Liver (tissue), 9 donors: Measurements from ENCODE around the gene HBP1. TPM values are rescaled to one million over a fixed set of nuclear protein-coding genes. Genes with fewer than 3 reads are reported as not detected.

Experiments used
- DNase-seq: peaks from one replicate; pipeline ENCODE4 v3.0.0-alpha.2; 2017; ENCODE audit warnings: low spot score
- H3K27ac ChIP-seq, 2 donors: one replicate each; pipeline ENCODE4 v1.7.0; 2013; ENCODE audit warnings: inconsistent platforms in 2 of 2, low read length in 2 of 2, control low read depth in 1 of 2, low read depth in 1 of 2, mild to moderate bottlenecking in 1 of 2
- H3K27me3 ChIP-seq, 4 donors: one replicate each; pipeline versions ENCODE4 v1.6.1 to v1.7.0; 2013; ENCODE audit warnings: low read length in 3 of 4, inconsistent platforms in 1 of 4, mild to moderate bottlenecking in 1 of 4, moderate library complexity in 1 of 4; ENCODE audit not compliant: control insufficient read depth in 4 of 4, insufficient read depth in 4 of 4
- H3K36me3 ChIP-seq, 4 donors: one replicate each; pipeline versions ENCODE4 v1.6.1 to v1.7.0; 2013; ENCODE audit warnings: low read length in 3 of 4, mild to moderate bottlenecking in 3 of 4, low read depth in 1 of 4, moderate library complexity in 1 of 4; ENCODE audit not compliant: control insufficient read depth in 4 of 4, insufficient read depth in 3 of 4
- H3K4me1 ChIP-seq, 4 donors: one replicate each; pipeline versions ENCODE4 v1.6.1 to v1.7.0; 2013; ENCODE audit warnings: low read length in 3 of 4, mild to moderate bottlenecking in 3 of 4, moderate library complexity in 1 of 4; ENCODE audit not compliant: control insufficient read depth in 4 of 4, insufficient read depth in 4 of 4
- H3K4me3 ChIP-seq, 3 donors: one replicate each; pipeline versions ENCODE4 v1.6.1 to v1.7.0; 2013; ENCODE audit warnings: low read length in 3 of 3, control low read depth in 1 of 3, low read depth in 1 of 3, mild to moderate bottlenecking in 1 of 3
- H3K9ac ChIP-seq, 2 donors: one replicate each; pipeline ENCODE4 v1.7.0; 2013; ENCODE audit warnings: low read length in 2 of 2, mild to moderate bottlenecking in 2 of 2, moderate library complexity in 2 of 2, control low read depth in 1 of 2, low read depth in 1 of 2
- H3K9me3 ChIP-seq, 4 donors: one replicate each; pipeline versions ENCODE4 v1.6.1 to v1.7.0; 2013; ENCODE audit warnings: low read length in 3 of 4; ENCODE audit not compliant: control insufficient read depth in 4 of 4
- EGR1 ChIP-seq, 2 donors: IDR thresholded peaks; 2 replicates each; pipeline ENCODE4 v1.6.1; 2016 to 2018; ENCODE audit warnings: antibody characterized with exemption in 2 of 2, low read depth in 2 of 2
- FOXA1 ChIP-seq: IDR thresholded peaks from 2 replicates; pipeline ENCODE4 v1.6.1; 2016; ENCODE audit warnings: antibody characterized with exemption
- FOXA2 ChIP-seq: IDR thresholded peaks from 2 replicates; pipeline ENCODE4 v1.6.1; 2016; ENCODE audit warnings: antibody characterized with exemption
- GABPA ChIP-seq, 2 donors: IDR thresholded peaks in 1 of 2; conservative IDR thresholded peaks in 1 of 2; 2 replicates each; pipeline ENCODE4 v1.6.1; 2016; ENCODE audit warnings: antibody characterized with exemption in 2 of 2, mild to moderate bottlenecking in 1 of 2, moderate library complexity in 1 of 2
- HNF4A ChIP-seq, 2 donors: conservative IDR thresholded peaks; 2 replicates each; pipeline ENCODE4 v1.6.1; 2016; ENCODE audit warnings: antibody characterized with exemption in 2 of 2, mild to moderate bottlenecking in 2 of 2
- HNF4G ChIP-seq: IDR thresholded peaks from 2 replicates; pipeline ENCODE4 v1.6.1; 2016; ENCODE audit warnings: antibody characterized with exemption
- JUND ChIP-seq, 2 donors: IDR thresholded peaks; 2 replicates each; pipeline ENCODE4 v1.6.1; 2016; ENCODE audit warnings: antibody characterized with exemption in 2 of 2
- NR2F2 ChIP-seq: IDR thresholded peaks from 2 replicates; pipeline ENCODE4 v1.6.1; 2016; ENCODE audit warnings: antibody characterized with exemption
- RAD21 ChIP-seq, 2 donors: IDR thresholded peaks; 2 replicates each; pipeline ENCODE4 v1.6.1; 2016; ENCODE audit warnings: antibody characterized with exemption in 2 of 2, mild to moderate bottlenecking in 2 of 2
- RXRA ChIP-seq, 2 donors: IDR thresholded peaks; 2 replicates each; pipeline ENCODE4 v1.6.1; 2017 to 2018; ENCODE audit warnings: antibody characterized with exemption in 2 of 2, mild to moderate bottlenecking in 1 of 2
- SP1 ChIP-seq: IDR thresholded peaks from 2 replicates; pipeline ENCODE4 v1.6.1; 2018; ENCODE audit warnings: antibody characterized with exemption, mild to moderate bottlenecking
- TAF1 ChIP-seq: conservative IDR thresholded peaks from 2 replicates; pipeline ENCODE4 v1.6.1; 2016; ENCODE audit warnings: antibody characterized with exemption, mild to moderate bottlenecking
- YY1 ChIP-seq: IDR thresholded peaks from 2 replicates; pipeline ENCODE4 v1.6.1; 2016; ENCODE audit warnings: antibody characterized with exemption, mild to moderate bottlenecking
- WGBS: extraction: QIAGEN DNeasy Blood & Tissue Kit; methylation state at CpG from one replicate; pipeline ENCODE4 v1.1.7; 2013; 5-methylcytosine and 5-hydroxymethylcytosine counted together
- polyA plus RNA-seq, 2 donors: library from polyadenylated mRNA; stranded (reverse) in 1 of 2; unstranded in 1 of 2; fragments of 200-250 nt in 1 of 2; fragments of >200 nt in 1 of 2; fragmentation: Nextera tagmentation in 1 of 2; extraction: Ambion mirVana in 1 of 2; gene quantifications; one replicate each; pipeline versions ENCODE4 v1.2.1 to v1.2.3, GENCODE V29; 2013 to 2015
- total RNA-seq, 2 donors: library from RNA; depleted of rRNA; stranded (reverse); fragments of >200 nt; gene quantifications; one replicate each; pipeline ENCODE4 v1.2.3, GENCODE V29; 2014
- TF ChIP-seq, protein P1 (sequence below): IDR thresholded peaks from 2 replicates; pipeline ENCODE4 v1.6.1; 2016; ENCODE audit warnings: antibody characterized with exemption
- TF ChIP-seq, protein P2 (sequence below): IDR thresholded peaks from 2 replicates; pipeline ENCODE4 v1.6.1; 2016; ENCODE audit warnings: antibody characterized with exemption, mild to moderate bottlenecking
- TF ChIP-seq, protein P3 (sequence below): IDR thresholded peaks from 2 replicates; pipeline ENCODE4 v1.6.1; 2016; ENCODE audit warnings: antibody characterized with exemption
- TF ChIP-seq, protein P4 (sequence below): fragments of 150-350 bp; IDR thresholded peaks from 2 replicates; pipeline ENCODE4 v1.5.1; 2017; ENCODE audit warnings: improper control_type of control experiment, low read depth, low read length; ENCODE audit not compliant: missing input control
- TF ChIP-seq, protein P5 (sequence below): IDR thresholded peaks from 2 replicates; pipeline ENCODE4 v1.6.1; 2016; ENCODE audit warnings: antibody characterized with exemption
- donor health status: healthy.
- donor health status: healthy.
- donor health status: healthy.
- donor health status: healthy.
- donor health status: healthy.

The HBP1 gene
- total and polyA plus RNA-seq, 4 donors, result 24.6 to 67.9 (median 48.1) TPM

DNA sequence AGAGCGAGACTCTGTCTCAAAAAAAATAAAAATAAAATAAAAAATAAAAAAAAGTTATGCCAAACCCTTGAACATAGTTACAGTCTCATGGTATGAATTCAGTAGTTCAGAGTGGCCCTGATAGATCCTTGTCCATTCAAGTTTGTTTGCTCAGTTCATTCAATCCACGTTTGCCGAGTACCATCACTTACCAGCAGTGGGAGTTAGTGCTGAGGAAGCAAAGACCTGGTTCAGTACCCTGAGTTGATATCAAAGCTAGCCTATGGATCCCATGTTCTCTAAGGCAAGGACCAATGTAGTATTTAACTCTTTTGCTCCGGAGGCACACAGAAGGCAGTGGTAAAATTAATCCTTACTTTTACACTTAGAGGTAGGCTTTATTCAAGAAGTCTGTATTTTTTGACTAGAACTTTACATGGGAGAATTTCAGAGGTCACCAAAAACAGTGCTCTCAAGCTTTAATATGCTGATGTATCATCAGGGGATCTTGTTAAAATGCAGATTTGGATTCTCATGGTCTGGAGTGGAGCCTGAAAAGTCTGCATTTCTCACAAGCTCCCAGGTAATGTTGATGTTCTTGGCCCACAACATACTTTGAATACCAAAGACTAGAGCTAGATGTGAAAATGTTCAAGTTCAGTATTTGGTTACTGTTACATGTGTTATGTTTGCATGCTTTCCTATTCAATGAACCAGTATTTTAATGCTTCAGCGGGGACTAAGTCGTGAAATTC lies 38.1 kb upstream of the HBP1 start:
- Histone ChIP-seq H3K4me3 (no peak overlapping the region), H3K27ac (no peak overlapping the region), H3K4me1 (no peaks in the 10 kb centered on the region), H3K36me3 (no peaks in the 10 kb centered on the region), H3K9me3 (no peaks in the 10 kb centered on the region), H3K27me3 (peaks cover 0 to 1% (median 0%) of the 10 kb centered on the region in 4 donors), H3K9ac (no peak overlapping the region)
- TF ChIP-seq HNF4G (no peak), GABPA (IDR thresholded peaks at IDR 0.05 in 1 of 2, conservative IDR thresholded peaks at IDR 0.05 in 1 of 2) (no peak), FOXA2 (no peak), FOXA1 (no peak), TAF1 (no peak), EGR1 (IDR thresholded peaks at IDR 0.05; ENCODE audit: low read depth in 2 of 2) (no peak), YY1 (no peak), HNF4A (conservative IDR thresholded peaks at IDR 0.05) (no peak), RXRA (IDR thresholded peaks at IDR 0.05) (no peak), JUND (IDR thresholded peaks at IDR 0.05) (no peak), NR2F2 (no peak)
- TF ChIP-seq, protein P1, sequence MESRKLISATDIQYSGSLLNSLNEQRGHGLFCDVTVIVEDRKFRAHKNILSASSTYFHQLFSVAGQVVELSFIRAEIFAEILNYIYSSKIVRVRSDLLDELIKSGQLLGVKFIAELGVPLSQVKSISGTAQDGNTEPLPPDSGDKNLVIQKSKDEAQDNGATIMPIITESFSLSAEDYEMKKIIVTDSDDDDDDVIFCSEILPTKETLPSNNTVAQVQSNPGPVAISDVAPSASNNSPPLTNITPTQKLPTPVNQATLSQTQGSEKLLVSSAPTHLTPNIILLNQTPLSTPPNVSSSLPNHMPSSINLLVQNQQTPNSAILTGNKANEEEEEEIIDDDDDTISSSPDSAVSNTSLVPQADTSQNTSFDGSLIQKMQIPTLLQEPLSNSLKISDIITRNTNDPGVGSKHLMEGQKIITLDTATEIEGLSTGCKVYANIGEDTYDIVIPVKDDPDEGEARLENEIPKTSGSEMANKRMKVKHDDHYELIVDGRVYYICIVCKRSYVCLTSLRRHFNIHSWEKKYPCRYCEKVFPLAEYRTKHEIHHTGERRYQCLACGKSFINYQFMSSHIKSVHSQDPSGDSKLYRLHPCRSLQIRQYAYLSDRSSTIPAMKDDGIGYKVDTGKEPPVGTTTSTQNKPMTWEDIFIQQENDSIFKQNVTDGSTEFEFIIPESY, result no peak
- TF ChIP-seq, protein P2, sequence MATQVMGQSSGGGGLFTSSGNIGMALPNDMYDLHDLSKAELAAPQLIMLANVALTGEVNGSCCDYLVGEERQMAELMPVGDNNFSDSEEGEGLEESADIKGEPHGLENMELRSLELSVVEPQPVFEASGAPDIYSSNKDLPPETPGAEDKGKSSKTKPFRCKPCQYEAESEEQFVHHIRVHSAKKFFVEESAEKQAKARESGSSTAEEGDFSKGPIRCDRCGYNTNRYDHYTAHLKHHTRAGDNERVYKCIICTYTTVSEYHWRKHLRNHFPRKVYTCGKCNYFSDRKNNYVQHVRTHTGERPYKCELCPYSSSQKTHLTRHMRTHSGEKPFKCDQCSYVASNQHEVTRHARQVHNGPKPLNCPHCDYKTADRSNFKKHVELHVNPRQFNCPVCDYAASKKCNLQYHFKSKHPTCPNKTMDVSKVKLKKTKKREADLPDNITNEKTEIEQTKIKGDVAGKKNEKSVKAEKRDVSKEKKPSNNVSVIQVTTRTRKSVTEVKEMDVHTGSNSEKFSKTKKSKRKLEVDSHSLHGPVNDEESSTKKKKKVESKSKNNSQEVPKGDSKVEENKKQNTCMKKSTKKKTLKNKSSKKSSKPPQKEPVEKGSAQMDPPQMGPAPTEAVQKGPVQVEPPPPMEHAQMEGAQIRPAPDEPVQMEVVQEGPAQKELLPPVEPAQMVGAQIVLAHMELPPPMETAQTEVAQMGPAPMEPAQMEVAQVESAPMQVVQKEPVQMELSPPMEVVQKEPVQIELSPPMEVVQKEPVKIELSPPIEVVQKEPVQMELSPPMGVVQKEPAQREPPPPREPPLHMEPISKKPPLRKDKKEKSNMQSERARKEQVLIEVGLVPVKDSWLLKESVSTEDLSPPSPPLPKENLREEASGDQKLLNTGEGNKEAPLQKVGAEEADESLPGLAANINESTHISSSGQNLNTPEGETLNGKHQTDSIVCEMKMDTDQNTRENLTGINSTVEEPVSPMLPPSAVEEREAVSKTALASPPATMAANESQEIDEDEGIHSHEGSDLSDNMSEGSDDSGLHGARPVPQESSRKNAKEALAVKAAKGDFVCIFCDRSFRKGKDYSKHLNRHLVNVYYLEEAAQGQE, result no peak
- TF ChIP-seq, protein P3, sequence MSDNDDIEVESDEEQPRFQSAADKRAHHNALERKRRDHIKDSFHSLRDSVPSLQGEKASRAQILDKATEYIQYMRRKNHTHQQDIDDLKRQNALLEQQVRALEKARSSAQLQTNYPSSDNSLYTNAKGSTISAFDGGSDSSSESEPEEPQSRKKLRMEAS, result no peak
- TF ChIP-seq, protein P4, sequence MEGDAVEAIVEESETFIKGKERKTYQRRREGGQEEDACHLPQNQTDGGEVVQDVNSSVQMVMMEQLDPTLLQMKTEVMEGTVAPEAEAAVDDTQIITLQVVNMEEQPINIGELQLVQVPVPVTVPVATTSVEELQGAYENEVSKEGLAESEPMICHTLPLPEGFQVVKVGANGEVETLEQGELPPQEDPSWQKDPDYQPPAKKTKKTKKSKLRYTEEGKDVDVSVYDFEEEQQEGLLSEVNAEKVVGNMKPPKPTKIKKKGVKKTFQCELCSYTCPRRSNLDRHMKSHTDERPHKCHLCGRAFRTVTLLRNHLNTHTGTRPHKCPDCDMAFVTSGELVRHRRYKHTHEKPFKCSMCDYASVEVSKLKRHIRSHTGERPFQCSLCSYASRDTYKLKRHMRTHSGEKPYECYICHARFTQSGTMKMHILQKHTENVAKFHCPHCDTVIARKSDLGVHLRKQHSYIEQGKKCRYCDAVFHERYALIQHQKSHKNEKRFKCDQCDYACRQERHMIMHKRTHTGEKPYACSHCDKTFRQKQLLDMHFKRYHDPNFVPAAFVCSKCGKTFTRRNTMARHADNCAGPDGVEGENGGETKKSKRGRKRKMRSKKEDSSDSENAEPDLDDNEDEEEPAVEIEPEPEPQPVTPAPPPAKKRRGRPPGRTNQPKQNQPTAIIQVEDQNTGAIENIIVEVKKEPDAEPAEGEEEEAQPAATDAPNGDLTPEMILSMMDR, result no peak
- 67% methylated on average over 6 of the region's 6 CpGs for WGBS
- no peak for DNase-seq

DNA sequence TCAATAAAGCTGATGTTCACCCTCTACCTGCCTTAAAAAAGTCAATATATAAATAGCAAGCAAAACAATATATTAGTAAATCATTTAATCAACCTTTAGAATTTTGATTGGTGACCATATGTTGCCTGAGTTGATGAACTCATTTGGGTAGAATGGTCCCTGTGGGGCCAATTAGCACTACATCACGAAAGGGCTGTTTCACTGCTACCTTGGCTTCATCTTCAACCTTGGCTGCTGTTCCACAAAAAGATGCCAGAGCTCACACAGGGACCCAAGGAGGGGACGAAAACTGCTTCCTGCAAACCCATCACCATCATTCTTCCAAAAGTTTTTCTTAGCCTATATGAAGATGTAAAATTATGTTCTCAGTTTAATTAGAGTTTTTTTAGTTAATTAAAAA lies 35.4 kb upstream of the HBP1 start:
- Histone ChIP-seq H3K4me1 (no peaks in the 10 kb centered on the region), H3K36me3 (no peaks in the 10 kb centered on the region), H3K27me3 (peaks cover 0 to 2% (median 0%) of the 10 kb centered on the region in 4 donors), H3K9ac (no peak overlapping the region), H3K9me3 (no peaks in the 10 kb centered on the region), H3K4me3 (no peak overlapping the region), H3K27ac (no peak overlapping the region)
- WGBS, result 84% methylated on average over 2 of the region's 2 CpGs
- no peak for DNase-seq
- TF ChIP-seq YY1 (no peak), RAD21 (IDR thresholded peaks at IDR 0.05) (no peak), SP1 (no peak), RXRA (IDR thresholded peaks at IDR 0.05) (no peak), EGR1 (IDR thresholded peaks at IDR 0.05; ENCODE audit: low read depth in 2 of 2) (no peak), HNF4G (no peak)
- TF ChIP-seq, protein P1, result no peak
- TF ChIP-seq, protein P3, result no peak
- TF ChIP-seq, protein P5, sequence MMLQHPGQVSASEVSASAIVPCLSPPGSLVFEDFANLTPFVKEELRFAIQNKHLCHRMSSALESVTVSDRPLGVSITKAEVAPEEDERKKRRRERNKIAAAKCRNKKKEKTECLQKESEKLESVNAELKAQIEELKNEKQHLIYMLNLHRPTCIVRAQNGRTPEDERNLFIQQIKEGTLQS, result no peak
